ENCODE results near the gene RPAP3.

RPAP3 gene

DNA sequence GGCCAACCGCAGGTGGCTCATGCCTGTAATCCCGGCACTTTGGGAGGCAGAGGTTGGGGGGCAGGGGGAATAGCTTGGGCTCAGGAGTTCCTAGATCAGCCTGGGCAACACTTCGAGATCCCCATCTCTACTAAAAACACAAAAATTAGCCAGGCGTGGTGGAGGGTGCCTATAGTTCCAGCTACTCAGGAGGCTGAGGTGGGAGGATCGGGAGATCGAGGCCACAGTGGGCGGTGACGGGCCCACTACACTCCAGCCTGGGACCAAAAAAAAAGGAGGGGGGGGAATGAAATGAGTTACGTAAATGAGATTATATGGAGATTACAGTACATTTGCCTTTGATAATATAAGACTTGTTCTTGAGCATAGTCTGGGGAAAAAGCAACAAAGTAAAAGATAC lies 1.1 kb downstream of the RPAP3 start:
- TF ChIP-seq CTCF (IDR thresholded peaks at IDR 0.05; ENCODE audit: borderline replicate concordance, extremely low read depth, low read length, poor library complexity, severe bottlenecking) (no peak), EZH2 (IDR thresholded peaks at IDR 0.05; ENCODE audit: borderline replicate concordance, low read depth, low read length, severe bottlenecking) (no peak)
- peak overlapping the region; percentile 82; the same call in 1 of the 2 replicates for H3K27ac ChIP-seq (ENCODE audit: low read length)
- no peak for DNase-seq
- peaks cover 69% of the 10 kb centered on the region for H3K79me2 ChIP-seq (ENCODE audit: insufficient read depth, low read length)
- peak overlapping the region; percentile 64 to 80; a peak in 3 of 4 replicates for H3K4me3 ChIP-seq (ENCODE audit: low read depth in 1 of 2, low read length in 2 of 2)
- H4K20me1 ChIP-seq (ENCODE audit: insufficient read depth, low read length): no peaks in the 10 kb centered on the region; the same call in 1 of the 2 replicates
- H3K4me1 ChIP-seq (ENCODE audit: insufficient read depth, low read length): peaks cover 41% of the 10 kb centered on the region
- H3K9me3 ChIP-seq (ENCODE audit: insufficient read depth, low read length, severe bottlenecking): no peaks in the 10 kb centered on the region
- H3K27me3 ChIP-seq (ENCODE audit: insufficient read depth, low read length, poor library complexity): no peaks in the 10 kb centered on the region
- H3K4me2 ChIP-seq (ENCODE audit: insufficient read depth, low read length): peak overlapping the region; percentile 69
- H3K36me3 ChIP-seq (ENCODE audit: insufficient read depth, low read length): peaks cover 16% of the 10 kb centered on the region
- peak overlapping the region; percentile 68 for H3K9ac ChIP-seq (ENCODE audit: low read depth, low read length)
- no peak overlapping the region for H2AFZ ChIP-seq (ENCODE audit: low read depth, low read length)
- ATAC-seq (ENCODE audit: insufficient read depth, low read depth): no peak

GRCh38 chr12:47700263-47700662 lies 5.6 kb downstream of the RPAP3 start:
- peaks cover 24% of the 10 kb centered on the region for H3K4me1 ChIP-seq (ENCODE audit: insufficient read depth, low read length)
- no peaks in the 10 kb centered on the region for H3K9me3 ChIP-seq (ENCODE audit: insufficient read depth, low read length, severe bottlenecking)
- H3K36me3 ChIP-seq (ENCODE audit: insufficient read depth, low read length): peaks cover 48% of the 10 kb centered on the region
- no peak overlapping the region for H3K4me3 ChIP-seq (ENCODE audit: low read depth in 1 of 2, low read length in 2 of 2)
- TF ChIP-seq EZH2 (IDR thresholded peaks at IDR 0.05; ENCODE audit: borderline replicate concordance, low read depth, low read length, severe bottlenecking) (no peak), CTCF (IDR thresholded peaks at IDR 0.05; ENCODE audit: borderline replicate concordance, extremely low read depth, low read length, poor library complexity, severe bottlenecking) (no peak)
- H3K4me2 ChIP-seq (ENCODE audit: insufficient read depth, low read length): no peak overlapping the region
- H3K9ac ChIP-seq (ENCODE audit: low read depth, low read length): no peak overlapping the region
- no peak overlapping the region for H3K27ac ChIP-seq (ENCODE audit: low read length)
- DNase-seq: no peak
- H2AFZ ChIP-seq (ENCODE audit: low read depth, low read length): no peak overlapping the region
- H3K79me2 ChIP-seq (ENCODE audit: insufficient read depth, low read length): peaks cover 52% of the 10 kb centered on the region
- ATAC-seq (ENCODE audit: insufficient read depth, low read depth): no peak
- H4K20me1 ChIP-seq (ENCODE audit: insufficient read depth, low read length): no peaks in the 10 kb centered on the region; the same call in 1 of the 2 replicates
- no peaks in the 10 kb centered on the region for H3K27me3 ChIP-seq (ENCODE audit: insufficient read depth, low read length, poor library complexity)

- DNase-seq (no peak), ATAC-seq (ENCODE audit: insufficient read depth, low read depth) (no peak)
- Histone ChIP-seq H3K4me1 (ENCODE audit: insufficient read depth, low read length) (peaks cover 10% of the 10 kb centered on the region), H3K79me2 (ENCODE audit: insufficient read depth, low read length) (peaks cover 37% of the 10 kb centered on the region), H4K20me1 (ENCODE audit: insufficient read depth, low read length) (no peaks in the 10 kb centered on the region), H3K27me3 (ENCODE audit: insufficient read depth, low read length, poor library complexity) (no peaks in the 10 kb centered on the region), H3K36me3 (ENCODE audit: insufficient read depth, low read length) (peaks cover 61% of the 10 kb centered on the region), H3K27ac (ENCODE audit: low read length) (no peak overlapping the region), H3K9ac (ENCODE audit: low read depth, low read length) (no peak overlapping the region), H3K4me2 (ENCODE audit: insufficient read depth, low read length) (no peak overlapping the region), H3K4me3 (ENCODE audit: low read depth in 1 of 2, low read length in 2 of 2) (no peak overlapping the region), H2AFZ (ENCODE audit: low read depth, low read length) (no peak overlapping the region), H3K9me3 (ENCODE audit: insufficient read depth, low read length, severe bottlenecking) (no peaks in the 10 kb centered on the region)
- TF ChIP-seq CTCF (IDR thresholded peaks at IDR 0.05; ENCODE audit: borderline replicate concordance, extremely low read depth, low read length, poor library complexity, severe bottlenecking) (no peak), EZH2 (IDR thresholded peaks at IDR 0.05; ENCODE audit: borderline replicate concordance, low read depth, low read length, severe bottlenecking) (no peak)
Observed at GRCh38 chr12:47698631-47699030, 7.2 kb downstream of the RPAP3 start.

- ATAC-seq (ENCODE audit: insufficient read depth, low read depth) (no peak), DNase-seq (no peak)
- peaks cover 4% of the 10 kb centered on the region; the same call in 1 of the 2 replicates for H3K4me1 ChIP-seq (ENCODE audit: insufficient read depth, low read length)
- H3K9ac ChIP-seq (ENCODE audit: low read depth, low read length): no peak overlapping the region
- peaks cover 67% of the 10 kb centered on the region for H3K36me3 ChIP-seq (ENCODE audit: insufficient read depth, low read length)
- no peaks in the 10 kb centered on the region for H4K20me1 ChIP-seq (ENCODE audit: insufficient read depth, low read length)
- no peak overlapping the region for H3K4me2 ChIP-seq (ENCODE audit: insufficient read depth, low read length)
- H3K4me3 ChIP-seq (ENCODE audit: low read depth in 1 of 2, low read length in 2 of 2): no peak overlapping the region
- TF ChIP-seq EZH2 (IDR thresholded peaks at IDR 0.05; ENCODE audit: borderline replicate concordance, low read depth, low read length, severe bottlenecking): no peak
- TF ChIP-seq CTCF (IDR thresholded peaks at IDR 0.05; ENCODE audit: borderline replicate concordance, extremely low read depth, low read length, poor library complexity, severe bottlenecking): no peak
- no peak overlapping the region for H3K27ac ChIP-seq (ENCODE audit: low read length)
- H3K9me3 ChIP-seq (ENCODE audit: insufficient read depth, low read length, severe bottlenecking): no peaks in the 10 kb centered on the region
- no peak overlapping the region for H2AFZ ChIP-seq (ENCODE audit: low read depth, low read length)
- H3K27me3 ChIP-seq (ENCODE audit: insufficient read depth, low read length, poor library complexity): no peaks in the 10 kb centered on the region
- peaks cover 31% of the 10 kb centered on the region for H3K79me2 ChIP-seq (ENCODE audit: insufficient read depth, low read length)
Observed at GRCh38 chr12:47698055-47698454, 7.8 kb downstream of the RPAP3 start.
